ENCODE data around the gene LRCH4.
"Not testable (repeated sequence)": the region's sequence is repeated elsewhere in the genome, so short reads cannot be mapped to it uniquely, and the experiment has no call there.

Gene LRCH4

GRCh38 chr7:100544967-100545359 lies 41.0 kb downstream of the LRCH4 start:
- no peak for DNase-seq (ENCODE audit: low read depth, low spot score)

- DNase-seq (ENCODE audit: low read depth, low spot score) = no peak
Measured at GRCh38 chr7:100544386-100544785, 41.5 kb downstream of the LRCH4 start.

GRCh38 chr7:100543586-100543985 lies 42.3 kb downstream of the LRCH4 start:
- no peak for DNase-seq (ENCODE audit: low read depth, low spot score)

GRCh38 chr7:100541309-100541708 lies 44.6 kb downstream of the LRCH4 start:
- DNase-seq (ENCODE audit: low read depth, low spot score) = not testable (repeated sequence)

- no peak for DNase-seq (ENCODE audit: low read depth, low spot score)
Measured at GRCh38 chr7:100540073-100540723, 45.7 kb downstream of the LRCH4 start.

- DNase-seq (ENCODE audit: low read depth, low spot score) = no peak
Measured at GRCh38 chr7:100539436-100540006, 46.4 kb downstream of the LRCH4 start.

GRCh38 chr7:100538654-100539435 lies 47.1 kb downstream of the LRCH4 start, which contains the start of gene AGFG2:
Gene AGFG2 (plus strand): TSS chr7:100539203. CDS start chr7:100539347, 144 bp downstream.
- DNase-seq (ENCODE audit: low read depth, low spot score) = peak; percentile 100

- no peak for DNase-seq (ENCODE audit: low read depth, low spot score)
Measured at GRCh38 chr7:100538348-100538653, 47.6 kb downstream of the LRCH4 start.

GRCh38 chr7:100536695-100537094 lies 49.2 kb downstream of the LRCH4 start:
- DNase-seq (ENCODE audit: low read depth, low spot score) = not testable (repeated sequence)

GRCh38 chr7:100535982-100536381 lies 49.9 kb downstream of the LRCH4 start:
- not testable (repeated sequence) for DNase-seq (ENCODE audit: low read depth, low spot score)

GRCh38 chr7:100532165-100533022 lies 53.5 kb downstream of the LRCH4 start:
- no peak for DNase-seq (ENCODE audit: low read depth, low spot score)

GRCh38 chr7:100528108-100528866 lies 57.6 kb downstream of the LRCH4 start:
- not testable (repeated sequence) for DNase-seq (ENCODE audit: low read depth, low spot score)
